ENCODE results near the gene TSPAN9.

Gene TSPAN9

GRCh38 chr12:3124917-3125316 lies 47.7 kb downstream of the TSPAN9 start:
- DNase-seq (ENCODE audit: low read depth in 2 of 2): no peak

GRCh38 chr12:3125674-3126073 lies 48.5 kb downstream of the TSPAN9 start:
- no peak for DNase-seq (ENCODE audit: low read depth in 2 of 2)

GRCh38 chr12:3127832-3128231 lies 50.7 kb downstream of the TSPAN9 start:
- no peak for DNase-seq (ENCODE audit: low read depth in 2 of 2)

- no peak for DNase-seq (ENCODE audit: low read depth in 2 of 2)
Measured at GRCh38 chr12:3128498-3129293, 51.5 kb downstream of the TSPAN9 start.

GRCh38 chr12:3129301-3130056 lies 52.3 kb downstream of the TSPAN9 start:
- no peak for DNase-seq (ENCODE audit: low read depth in 2 of 2)

GRCh38 chr12:3130057-3130830 lies 53.1 kb downstream of the TSPAN9 start:
- no peak for DNase-seq (ENCODE audit: low read depth in 2 of 2)

- no peak for DNase-seq (ENCODE audit: low read depth in 2 of 2)
Measured at GRCh38 chr12:3131129-3131528, 54.0 kb downstream of the TSPAN9 start.

GRCh38 chr12:3132636-3133404 lies 55.6 kb downstream of the TSPAN9 start:
- DNase-seq (ENCODE audit: low read depth in 2 of 2): no peak

GRCh38 chr12:3133405-3133783 lies 56.2 kb downstream of the TSPAN9 start:
- no peak for DNase-seq (ENCODE audit: low read depth in 2 of 2)

- no peak for DNase-seq (ENCODE audit: low read depth in 2 of 2)
Measured at GRCh38 chr12:3134126-3134525, 56.9 kb downstream of the TSPAN9 start.

GRCh38 chr12:3134526-3135135 lies 57.5 kb downstream of the TSPAN9 start:
- no peak for DNase-seq (ENCODE audit: low read depth in 2 of 2)

- no peak for DNase-seq (ENCODE audit: low read depth in 2 of 2)
Measured at GRCh38 chr12:3135522-3136461, 58.6 kb downstream of the TSPAN9 start.

GRCh38 chr12:3136641-3137267 lies 59.6 kb downstream of the TSPAN9 start:
- no peak for DNase-seq (ENCODE audit: low read depth in 2 of 2)

GRCh38 chr12:3137268-3137781 lies 60.1 kb downstream of the TSPAN9 start:
- DNase-seq (ENCODE audit: low read depth in 2 of 2): no peak

- DNase-seq (ENCODE audit: low read depth in 2 of 2): no peak
Measured at GRCh38 chr12:3137814-3138445, 60.8 kb downstream of the TSPAN9 start.

- no peak for DNase-seq (ENCODE audit: low read depth in 2 of 2)
Measured at GRCh38 chr12:3138941-3139511, 61.8 kb downstream of the TSPAN9 start.

- no peak for DNase-seq (ENCODE audit: low read depth in 2 of 2)
Measured at GRCh38 chr12:3139760-3140159, 62.6 kb downstream of the TSPAN9 start.

GRCh38 chr12:3140284-3140683 lies 63.1 kb downstream of the TSPAN9 start:
- no peak for DNase-seq (ENCODE audit: low read depth in 2 of 2)

Data from stimulated activated CD8-positive, alpha-beta memory T cell treated with anti-CD3 and anti-CD28 coated beads, Interleukin-2, amount 100 ng/mL, for 48 hours (primary cell).